HCT116 (cell line): ENCODE data around the gene ATOH8. TPM values are rescaled to one million over a fixed set of nuclear protein-coding genes. Genes with fewer than 3 reads are reported as not detected.

Experiments used
- ATAC-seq: fragments of 200-7000 bp; cut with Tn5 transposase; 2 replicates; pipeline ENCODE4 v1.9.1; 2020; ENCODE audit warnings: mild to moderate bottlenecking, moderate library complexity
- BruUV-seq: library from RNA; stranded (reverse); fragments of 400-500 nt; replicated peaks from 2 replicates; lab custom pipeline; 2021; lab: Mats Ljungman, UMichigan
- CTCF ChIA-PET: fragments of 300-600 bp; sonication (Branson Sonifier 250); formaldehyde crosslinking; loops from one replicate; lab custom pipeline; 2021; ENCODE audit warnings: antibody characterized with exemption; lab: Charles Lee
- POLR2A ChIA-PET: fragments of 300-600, 350-600 bp; sonication (Branson Sonifier 250); formaldehyde crosslinking; loops from one replicate; lab custom pipeline; 2021; ENCODE audit warnings: antibody characterized with exemption; lab: Charles Lee
- RAD21 ChIA-PET, 2 experiments: fragments of 300-600 bp; sonication (Branson Sonifier 250); formaldehyde crosslinking; loops; one replicate each; lab custom pipeline; 2023; ENCODE audit warnings: low total read pairs in 2 of 2; ENCODE audit not compliant: uncharacterized antibody in 2 of 2, unreplicated experiment in 2 of 2, low non-redundant PET in 1 of 2; lab: Charles Lee
- DNase-seq: peaks from one replicate; pipeline ENCODE4 v3.0.0-alpha.2; 2010; ENCODE audit warnings: low read depth, low spot score
- H2AFZ ChIP-seq: fragments of 200-600 bp; shearing (Covaris generic), sonication (generic); 2 replicates; pipeline ENCODE4 v1.6.1; 2017; ENCODE audit warnings: low read depth, mixed run types, mixed read lengths, antibody characterized with exemption, low read length; ENCODE audit not compliant: poor library complexity, severe bottlenecking
- H3K27ac ChIP-seq: 2 replicates; pipeline ENCODE4 v1.5.1; 2012; ENCODE audit warnings: low read depth, low read length
- H3K27me3 ChIP-seq: fragments of 200-600 bp; sonication (generic); 2 replicates; pipeline ENCODE4 v1.6.1; 2016; ENCODE audit warnings: mixed run types, low read length, mixed read lengths; ENCODE audit not compliant: insufficient read depth
- H3K36me3 ChIP-seq, 2 experiments: fragments of 200-500 bp in 1 of 2; fragments of 200-600 bp in 1 of 2; sonication (Bioruptor generic) in 1 of 2; sonication (generic) in 1 of 2; 2 replicates each; pipeline versions ENCODE4 v1.5.1 to v1.6.1; 2014 to 2016; ENCODE audit warnings: low read length in 2 of 2, inconsistent platforms in 1 of 2, mixed read lengths in 1 of 2, mixed run types in 1 of 2; ENCODE audit not compliant: insufficient read depth in 2 of 2, control insufficient read depth in 1 of 2
- H3K4me1 ChIP-seq, 2 experiments: fragments of 200-600 bp in 1 of 2; sonication (generic) in 1 of 2; 2 replicates each; pipeline versions ENCODE4 v1.5.1 to v1.6.1; 2012 to 2017; ENCODE audit warnings: low read length in 2 of 2, inconsistent platforms in 1 of 2, mild to moderate bottlenecking in 1 of 2, mixed read lengths in 1 of 2, mixed run types in 1 of 2, moderate library complexity in 1 of 2; ENCODE audit not compliant: insufficient read depth in 2 of 2, control insufficient read depth in 1 of 2
- H3K4me2 ChIP-seq: fragments of 200-600 bp; sonication (generic); 2 replicates; pipeline ENCODE4 v1.6.1; 2017; ENCODE audit warnings: mixed run types, low read length, mixed read lengths
- H3K4me3 ChIP-seq, 2 experiments: fragments of 200-600 bp in 1 of 2; sonication (generic) in 1 of 2; replicated peaks in 1 of 2; 2 replicates each; pipeline ENCODE4 v1.5.1; 2011 to 2016; ENCODE audit warnings: low read length in 2 of 2, control low read depth in 1 of 2, low read depth in 1 of 2, mild to moderate bottlenecking in 1 of 2, mixed read lengths in 1 of 2, mixed run types in 1 of 2
- H3K79me2 ChIP-seq: fragments of 200-600 bp; sonication (generic); 2 replicates; pipeline ENCODE4 v1.6.1; 2017; ENCODE audit warnings: mild to moderate bottlenecking, mixed run types, low read length, moderate library complexity, mixed read lengths; ENCODE audit not compliant: insufficient read depth
- H3K9ac ChIP-seq: fragments of 200-600 bp; sonication (generic); 2 replicates; pipeline ENCODE4 v1.6.1; 2016; ENCODE audit warnings: low read length, mixed read lengths
- H3K9me2 ChIP-seq: fragments of 200-600 bp; sonication (generic), shearing (Covaris generic); 2 replicates; pipeline ENCODE4 v1.6.1; 2017; ENCODE audit warnings: mixed run types, mild to moderate bottlenecking, moderate library complexity; ENCODE audit not compliant: insufficient read depth
- H3K9me3 ChIP-seq, 2 experiments: fragments of 200-500 bp in 1 of 2; fragments of 200-600 bp in 1 of 2; sonication (Bioruptor generic) in 1 of 2; sonication (generic) in 1 of 2; 2 replicates each; pipeline ENCODE4 v1.6.1; 2014 to 2017; ENCODE audit warnings: low read length in 2 of 2, mixed read lengths in 2 of 2, inconsistent platforms in 1 of 2, low read depth in 1 of 2, mild to moderate bottlenecking in 1 of 2, mixed run types in 1 of 2, moderate library complexity in 1 of 2; ENCODE audit not compliant: control insufficient read depth in 1 of 2, insufficient read depth in 1 of 2
- H4K20me1 ChIP-seq: fragments of 200-600 bp; sonication (generic), shearing (Covaris generic); 2 replicates; pipeline ENCODE4 v1.6.1; 2017; ENCODE audit warnings: mixed run types, mild to moderate bottlenecking, moderate library complexity; ENCODE audit not compliant: insufficient read depth
- CBX3 ChIP-seq: IDR thresholded peaks from 2 replicates; pipeline ENCODE4 v1.6.1; 2012; ENCODE audit warnings: low read depth
- ELF1 ChIP-seq: IDR thresholded peaks from 2 replicates; pipeline ENCODE4 v1.6.1; 2012; ENCODE audit warnings: low read depth, borderline replicate concordance
- EZH2 ChIP-seq: fragments of 200-600 bp; sonication (generic); IDR thresholded peaks from 2 replicates; pipeline ENCODE4 v1.6.1; 2017; ENCODE audit warnings: antibody characterized with exemption, mixed run types
- FOSL1 ChIP-seq: IDR thresholded peaks from 2 replicates; pipeline ENCODE4 v1.6.1; 2012; ENCODE audit warnings: low read depth
- JUND ChIP-seq: IDR thresholded peaks from 2 replicates; pipeline ENCODE4 v1.6.1; 2012
- POLR2A ChIP-seq: IDR thresholded peaks from 2 replicates; pipeline ENCODE4 v1.7.0; 2011; ENCODE audit warnings: borderline replicate concordance; ENCODE audit not compliant: insufficient read depth, insufficient read length; ENCODE audit errors: extremely low read depth
- POLR2AphosphoS5 ChIP-seq: IDR thresholded peaks from 2 replicates; pipeline ENCODE4 v1.6.1; 2011; ENCODE audit warnings: mild to moderate bottlenecking, low read depth, low read length, moderate library complexity
- REST ChIP-seq: IDR thresholded peaks from 2 replicates; pipeline ENCODE4 v1.6.1; 2012; ENCODE audit warnings: low read depth
- SIN3A ChIP-seq: IDR thresholded peaks from 2 replicates; pipeline ENCODE4 v1.6.1; 2012; ENCODE audit warnings: low read depth
- SP1 ChIP-seq: IDR thresholded peaks from 2 replicates; pipeline ENCODE4 v1.6.1; 2012; ENCODE audit warnings: low read depth
- TCF7L2 ChIP-seq: IDR thresholded peaks from 2 replicates; pipeline ENCODE4 v1.7.0; 2011; ENCODE audit warnings: borderline replicate concordance, inconsistent platforms; ENCODE audit not compliant: insufficient read depth, insufficient read length; ENCODE audit errors: extremely low read depth
- ZNF274 ChIP-seq: fragments of 200-500 bp; sonication (Bioruptor generic); IDR thresholded peaks from 2 replicates; pipeline ENCODE4 v1.6.1; 2014; ENCODE audit warnings: mild to moderate bottlenecking, low read depth, low read length, inconsistent platforms
- intact Hi-C: fragments of 100-400 bp; cut with micrococcal nuclease; formaldehyde crosslinking; loops from 2 replicates; pipeline ENCODE4 v1.10.0; 2022
- total RNA-seq: library from RNA; stranded (reverse); gene quantifications from one replicate; pipeline ENCODE4 v1.2.1, GENCODE V29; 2021; ENCODE audit not compliant: unreplicated experiment
- TF ChIP-seq, protein P1 (sequence below), 3 experiments: fragments of 200-600 bp in 1 of 3; sonication (generic) in 1 of 3; IDR thresholded peaks in 2 of 3; conservative IDR thresholded peaks in 1 of 3; 2 replicates each; pipeline ENCODE4 v1.5.1; 2012 to 2017; ENCODE audit warnings: low read depth in 2 of 3, low read length in 2 of 3, antibody characterized with exemption in 1 of 3, borderline replicate concordance in 1 of 3, control low read depth in 1 of 3, mild to moderate bottlenecking in 1 of 3, mixed read lengths in 1 of 3, mixed run types in 1 of 3, moderate library complexity in 1 of 3; ENCODE audit not compliant: insufficient read depth in 1 of 3

ATOH8 gene
- total RNA-seq, 1 experiment from 2014 or later, result 0.74 TPM

DNA sequence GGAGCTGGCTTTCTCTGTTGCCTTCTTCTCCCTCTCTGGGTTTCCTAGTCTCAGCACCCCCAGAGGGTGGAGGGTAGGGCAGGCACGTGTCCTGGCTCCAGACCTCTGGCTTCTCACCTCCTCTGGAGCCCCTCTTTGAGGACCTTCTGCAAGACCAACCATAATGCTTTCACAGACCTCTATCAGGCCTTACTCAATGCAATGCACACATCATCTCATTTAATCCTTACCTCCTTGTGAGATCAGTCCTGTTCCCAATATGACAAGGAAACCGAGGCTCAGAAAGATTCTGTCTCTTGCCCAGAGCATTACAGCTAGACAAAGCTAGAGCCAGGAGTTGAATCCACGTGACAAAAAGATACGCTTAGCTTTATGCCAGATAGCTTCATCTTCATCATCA lies 8.2 kb downstream of the ATOH8 start:
- Histone ChIP-seq H2AFZ (no peak overlapping the region), H3K9me3 (no peaks in the 10 kb centered on the region), H4K20me1 (no peaks in the 10 kb centered on the region), H3K9me2 (no peaks in the 10 kb centered on the region), H3K4me2 (no peak overlapping the region), H3K4me3 (no peak overlapping the region), H3K36me3 (no peaks in the 10 kb centered on the region), H3K4me1 (0 out of 4 replicates have a peak, but pooled peaks cover 0 to 3% of the 10 kb centered on the region in 2 experiments)
- RAD21 ChIA-PET, result no interaction called here
- BruUV-seq, result no TSS peak
- POLR2A ChIA-PET, result interaction anchor here (1.2 kb wide), 1 partner anchor 10 kb away, joined by 5 read pairs; no protein-coding TSS in a partner anchor
- DNase-seq, result no peak
- no peak for ATAC-seq
- TF ChIP-seq, protein P1, sequence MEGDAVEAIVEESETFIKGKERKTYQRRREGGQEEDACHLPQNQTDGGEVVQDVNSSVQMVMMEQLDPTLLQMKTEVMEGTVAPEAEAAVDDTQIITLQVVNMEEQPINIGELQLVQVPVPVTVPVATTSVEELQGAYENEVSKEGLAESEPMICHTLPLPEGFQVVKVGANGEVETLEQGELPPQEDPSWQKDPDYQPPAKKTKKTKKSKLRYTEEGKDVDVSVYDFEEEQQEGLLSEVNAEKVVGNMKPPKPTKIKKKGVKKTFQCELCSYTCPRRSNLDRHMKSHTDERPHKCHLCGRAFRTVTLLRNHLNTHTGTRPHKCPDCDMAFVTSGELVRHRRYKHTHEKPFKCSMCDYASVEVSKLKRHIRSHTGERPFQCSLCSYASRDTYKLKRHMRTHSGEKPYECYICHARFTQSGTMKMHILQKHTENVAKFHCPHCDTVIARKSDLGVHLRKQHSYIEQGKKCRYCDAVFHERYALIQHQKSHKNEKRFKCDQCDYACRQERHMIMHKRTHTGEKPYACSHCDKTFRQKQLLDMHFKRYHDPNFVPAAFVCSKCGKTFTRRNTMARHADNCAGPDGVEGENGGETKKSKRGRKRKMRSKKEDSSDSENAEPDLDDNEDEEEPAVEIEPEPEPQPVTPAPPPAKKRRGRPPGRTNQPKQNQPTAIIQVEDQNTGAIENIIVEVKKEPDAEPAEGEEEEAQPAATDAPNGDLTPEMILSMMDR (IDR thresholded peaks at IDR 0.05 in 2 of 3, conservative IDR thresholded peaks at IDR 0.05 in 1 of 3; ENCODE audit: borderline replicate concordance in 1 of 3, insufficient read depth in 1 of 3, low read depth in 2 of 3, low read length in 2 of 3), result no peak
- no peak for TF ChIP-seq POLR2A
- TF ChIP-seq ELF1, result no peak
- TF ChIP-seq POLR2AphosphoS5, result no peak
- no peak for TF ChIP-seq CBX3
- TF ChIP-seq ZNF274, result no peak
- no peak for TF ChIP-seq FOSL1
- TF ChIP-seq REST, result no peak
- TF ChIP-seq TCF7L2, result no peak
- TF ChIP-seq EZH2, result no peak
- TF ChIP-seq SP1, result no peak
- no peak for TF ChIP-seq SIN3A
- TF ChIP-seq JUND, result no peak
- TF ChIP-seq, all 23 proteins: peak for 0
- CTCF ChIA-PET, result interaction anchor here (1.3 to 3.8 kb wide), 3 partner anchors 10 to 66 kb away, joined by 3 to 20 read pairs (median 8); no protein-coding TSS in a partner anchor
- Histone ChIP-seq H3K27me3 (no peaks in the 10 kb centered on the region), H3K79me2 (no peaks in the 10 kb centered on the region), H3K27ac (no peak overlapping the region), H3K9ac (no peak overlapping the region)
- intact Hi-C loops, result no loop called here
